DND-41 (cell line): ENCODE results near the gene VAC14.

Source experiments
- CTCF ChIP-seq: IDR thresholded peaks from 2 replicates; pipeline ENCODE4 v1.5.1; 2012; ENCODE audit warnings: borderline replicate concordance, low read length, moderate library complexity, mild to moderate bottlenecking; ENCODE audit not compliant: poor library complexity, severe bottlenecking; ENCODE audit errors: extremely low read depth
- EZH2 ChIP-seq: IDR thresholded peaks from 3 replicates; pipeline ENCODE4 v1.6.1; 2012; ENCODE audit warnings: borderline replicate concordance, low read depth, mild to moderate bottlenecking, moderate library complexity, low read length, inconsistent platforms; ENCODE audit not compliant: severe bottlenecking

DNA sequence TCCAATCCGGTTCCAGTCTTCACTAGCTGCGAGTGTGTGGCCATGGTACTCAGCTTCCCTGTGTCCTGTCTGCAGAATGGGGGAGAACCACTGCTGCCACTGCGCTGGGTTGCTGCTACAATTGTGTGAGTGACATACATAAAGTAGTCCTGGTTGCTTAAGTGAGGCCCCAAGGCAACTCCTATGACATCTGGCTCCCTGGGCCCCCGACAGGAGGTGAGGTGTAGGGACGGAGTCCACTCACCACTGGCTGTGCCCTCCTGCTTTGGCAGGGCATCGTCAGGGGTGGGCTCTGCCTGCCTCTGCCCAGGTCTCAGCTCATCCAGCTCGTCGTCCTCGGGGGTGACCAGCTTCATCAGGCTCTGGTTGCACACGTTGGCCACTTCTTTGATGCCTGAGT, 20.4 kb downstream of the VAC14 start:
- TF ChIP-seq CTCF (no peak), EZH2 (no peak)
